Tongue (tissue), 2 donors: ENCODE results near the gene USP38. TPM values are rescaled to one million over a fixed set of nuclear protein-coding genes. Genes with fewer than 3 reads are reported as not detected.
"Not testable (repeated sequence)": the region's sequence is repeated elsewhere in the genome, so short reads cannot be mapped to it uniquely, and the experiment has no call there.

Experiments used
- DNase-seq: peaks from one replicate; pipeline ENCODE4 v3.0.0-alpha.2; 2015
- total RNA-seq: library from RNA; depleted of rRNA; stranded (reverse); fragments of >200 nt; gene quantifications from one replicate; pipeline ENCODE4 v1.2.3, GENCODE V29; 2014

Gene USP38, protein sequence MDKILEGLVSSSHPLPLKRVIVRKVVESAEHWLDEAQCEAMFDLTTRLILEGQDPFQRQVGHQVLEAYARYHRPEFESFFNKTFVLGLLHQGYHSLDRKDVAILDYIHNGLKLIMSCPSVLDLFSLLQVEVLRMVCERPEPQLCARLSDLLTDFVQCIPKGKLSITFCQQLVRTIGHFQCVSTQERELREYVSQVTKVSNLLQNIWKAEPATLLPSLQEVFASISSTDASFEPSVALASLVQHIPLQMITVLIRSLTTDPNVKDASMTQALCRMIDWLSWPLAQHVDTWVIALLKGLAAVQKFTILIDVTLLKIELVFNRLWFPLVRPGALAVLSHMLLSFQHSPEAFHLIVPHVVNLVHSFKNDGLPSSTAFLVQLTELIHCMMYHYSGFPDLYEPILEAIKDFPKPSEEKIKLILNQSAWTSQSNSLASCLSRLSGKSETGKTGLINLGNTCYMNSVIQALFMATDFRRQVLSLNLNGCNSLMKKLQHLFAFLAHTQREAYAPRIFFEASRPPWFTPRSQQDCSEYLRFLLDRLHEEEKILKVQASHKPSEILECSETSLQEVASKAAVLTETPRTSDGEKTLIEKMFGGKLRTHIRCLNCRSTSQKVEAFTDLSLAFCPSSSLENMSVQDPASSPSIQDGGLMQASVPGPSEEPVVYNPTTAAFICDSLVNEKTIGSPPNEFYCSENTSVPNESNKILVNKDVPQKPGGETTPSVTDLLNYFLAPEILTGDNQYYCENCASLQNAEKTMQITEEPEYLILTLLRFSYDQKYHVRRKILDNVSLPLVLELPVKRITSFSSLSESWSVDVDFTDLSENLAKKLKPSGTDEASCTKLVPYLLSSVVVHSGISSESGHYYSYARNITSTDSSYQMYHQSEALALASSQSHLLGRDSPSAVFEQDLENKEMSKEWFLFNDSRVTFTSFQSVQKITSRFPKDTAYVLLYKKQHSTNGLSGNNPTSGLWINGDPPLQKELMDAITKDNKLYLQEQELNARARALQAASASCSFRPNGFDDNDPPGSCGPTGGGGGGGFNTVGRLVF
- total RNA-seq: 31.4 TPM

DNA sequence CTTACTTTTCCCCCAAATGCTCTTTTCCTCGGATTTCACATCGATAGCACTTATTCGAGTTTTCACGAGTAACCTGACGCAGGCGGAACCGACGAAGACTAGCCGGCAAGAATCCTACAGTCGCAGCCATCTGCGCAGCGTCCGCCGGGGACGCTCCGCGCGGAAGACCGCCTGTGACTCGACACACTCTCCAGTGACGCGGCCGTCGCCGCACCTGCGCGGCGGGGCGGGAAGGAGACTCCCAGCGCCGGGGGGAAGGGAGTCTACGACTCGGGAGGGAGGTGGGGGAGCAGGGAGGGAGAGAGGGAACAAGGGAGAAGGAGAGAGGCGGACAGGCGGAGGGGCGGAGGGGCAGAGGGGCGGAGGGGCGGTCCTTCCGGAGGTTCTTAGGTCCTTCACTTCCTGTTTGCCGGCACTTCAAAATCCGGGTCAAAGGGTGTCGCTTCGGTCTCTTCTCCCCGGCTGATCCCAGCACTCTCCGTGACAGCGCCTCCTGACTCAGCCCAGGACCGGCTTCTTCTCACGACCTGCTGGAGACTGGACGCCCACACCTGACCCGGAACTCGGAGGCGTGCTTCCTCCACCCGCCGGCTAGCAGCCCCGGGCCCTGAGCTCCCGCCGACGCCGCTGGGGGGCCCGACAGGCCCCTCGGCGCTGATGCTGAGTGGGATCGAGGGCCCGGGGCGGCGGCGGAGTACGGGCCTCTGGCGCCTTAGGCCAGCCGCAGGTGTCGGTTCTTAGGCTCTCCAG is at the start of gene USP38:
TSS of gene USP38 (plus strand) at position 415 of the 750 bp plus-strand sequence. CDS start 534 bp downstream, outside the sequence.
- peak; percentile 97 for DNase-seq

DNA sequence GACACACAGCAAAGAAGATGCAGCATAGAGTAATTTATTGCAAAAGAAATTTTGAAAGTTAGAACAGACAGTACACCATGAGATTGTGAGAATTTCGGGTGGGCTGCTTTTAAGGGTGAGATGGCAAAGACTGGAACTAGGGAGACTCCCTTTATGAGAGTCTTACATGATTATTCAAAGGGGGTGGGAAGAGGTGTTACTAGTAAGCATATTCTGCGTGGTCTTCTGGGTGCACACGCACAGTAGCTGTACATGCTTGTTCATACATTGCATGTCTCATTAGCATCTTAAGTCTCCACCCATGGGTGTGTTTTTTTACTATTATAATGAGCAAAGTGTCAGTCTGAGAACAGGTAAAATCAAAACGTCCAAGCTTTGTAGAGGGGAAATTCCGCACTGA is 49.4 kb upstream of the USP38 start:
- DNase-seq: no peak

DNA sequence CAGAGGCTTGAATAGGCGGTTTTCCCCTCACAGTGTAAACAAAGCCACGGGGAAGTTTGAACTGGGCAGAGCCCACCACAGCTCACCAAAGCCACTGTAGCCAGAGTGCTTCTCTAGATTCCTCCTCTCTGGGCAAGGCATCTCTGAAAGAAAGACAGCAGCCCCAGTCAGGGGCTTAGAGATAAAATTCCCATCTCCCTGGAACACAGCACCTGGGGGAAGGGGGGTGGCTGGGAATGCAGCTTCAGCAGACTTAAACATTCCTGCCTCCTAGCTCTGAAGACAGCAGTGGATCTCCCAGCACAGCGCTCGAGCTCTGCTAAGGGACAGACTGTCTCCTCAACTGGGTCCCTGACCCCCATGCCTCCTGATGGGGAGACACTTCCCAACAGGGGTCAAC is 44.0 kb upstream of the USP38 start:
- DNase-seq: no peak

DNA sequence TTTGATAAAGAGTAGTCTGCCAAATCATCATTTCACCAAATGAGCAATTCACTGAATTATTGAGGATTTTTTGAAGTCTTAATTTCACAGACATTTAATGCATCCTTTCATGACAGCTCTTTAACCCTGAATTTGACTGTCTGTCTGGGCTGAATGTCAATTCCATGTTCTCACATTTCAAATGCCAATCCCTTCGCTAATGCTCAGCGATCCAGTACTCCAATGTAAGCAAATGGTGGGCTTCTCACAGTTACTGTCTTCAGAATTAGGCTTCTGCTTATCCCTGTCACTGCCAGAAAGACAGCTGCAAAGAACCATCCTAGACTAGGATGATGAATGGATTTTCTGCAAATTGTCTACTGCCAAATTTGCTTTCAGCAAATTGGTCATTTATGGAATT is 36.2 kb upstream of the USP38 start:
- DNase-seq: peak; percentile 91

DNA sequence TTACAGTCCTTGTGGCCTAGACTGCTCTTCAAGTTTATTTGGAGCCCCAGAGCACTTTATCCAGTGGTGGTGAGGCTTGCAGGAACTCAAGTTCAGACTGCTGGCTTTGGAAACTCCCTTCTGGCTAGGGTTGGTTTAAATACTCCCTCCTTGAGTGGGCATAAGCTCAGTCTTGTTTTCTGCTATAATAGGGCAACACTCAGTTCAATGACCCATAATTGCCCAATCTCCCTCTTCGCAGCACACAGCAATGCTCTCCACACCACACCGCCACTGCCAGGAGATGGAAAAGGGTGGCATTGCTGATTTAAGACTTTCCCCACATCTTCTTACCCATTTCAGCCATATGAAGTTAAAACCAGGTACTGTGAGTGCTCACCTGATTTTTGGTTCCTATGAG is 27.9 kb upstream of the USP38 start:
- DNase-seq: no peak

DNA sequence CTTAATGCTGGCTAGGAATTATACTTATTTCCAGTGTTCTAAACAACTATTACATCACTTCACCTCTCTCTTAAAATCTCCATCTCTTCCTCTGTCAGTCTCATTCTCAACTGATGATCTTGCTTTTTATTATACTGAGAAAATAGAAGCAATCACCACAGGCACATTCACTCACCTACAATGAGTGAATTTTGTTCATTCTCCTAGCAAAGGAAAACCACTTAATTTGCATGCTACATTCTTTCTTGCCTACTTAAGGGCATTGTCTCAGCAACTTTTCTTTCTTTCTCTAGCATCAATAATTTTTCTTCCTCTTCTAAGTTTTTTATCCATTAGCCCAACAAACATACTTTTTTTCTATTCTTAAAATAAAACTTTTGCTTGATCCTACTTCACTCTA is 21.1 kb upstream of the USP38 start:
- DNase-seq: no peak

DNA sequence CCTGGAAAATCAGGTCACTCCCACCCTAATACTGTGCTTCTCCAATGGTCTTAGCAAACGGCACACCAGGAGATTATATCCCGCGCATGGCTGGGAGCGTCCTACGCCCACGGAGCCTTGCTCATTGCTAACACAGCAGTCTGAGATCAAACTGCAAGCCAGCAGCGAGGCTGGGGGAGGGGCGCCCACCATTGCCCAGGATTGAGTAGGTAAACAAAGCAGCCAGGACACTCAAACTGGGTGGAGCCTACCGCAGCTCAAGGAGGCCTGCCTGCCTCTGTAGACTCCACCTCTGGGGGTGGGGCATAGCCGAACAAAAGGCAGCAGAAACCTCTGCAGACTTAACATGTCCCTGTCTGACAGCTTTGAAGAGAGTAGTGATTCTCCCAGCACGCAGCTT is 18.0 kb upstream of the USP38 start:
- DNase-seq: not testable (repeated sequence)

DNA sequence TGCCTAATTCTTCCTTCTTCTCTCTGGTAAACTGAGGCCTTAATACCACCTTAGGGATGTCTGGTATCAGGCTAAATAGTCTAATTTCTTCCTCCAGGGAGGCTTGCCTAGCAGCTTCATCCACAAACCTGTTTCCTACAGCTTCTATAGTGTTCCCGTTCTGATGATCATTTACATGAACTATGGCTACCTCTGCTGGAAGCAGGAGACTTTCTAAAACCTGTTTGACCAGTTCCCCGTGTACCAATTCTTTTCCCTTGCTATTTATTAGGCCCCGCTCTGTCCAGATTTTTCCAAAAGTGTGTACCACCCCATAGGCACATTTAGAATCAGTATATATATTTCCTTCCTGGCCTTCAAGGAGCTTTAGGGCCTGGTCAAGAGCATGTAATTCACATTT is 5.8 kb upstream of the USP38 start:
- no peak for DNase-seq

DNA sequence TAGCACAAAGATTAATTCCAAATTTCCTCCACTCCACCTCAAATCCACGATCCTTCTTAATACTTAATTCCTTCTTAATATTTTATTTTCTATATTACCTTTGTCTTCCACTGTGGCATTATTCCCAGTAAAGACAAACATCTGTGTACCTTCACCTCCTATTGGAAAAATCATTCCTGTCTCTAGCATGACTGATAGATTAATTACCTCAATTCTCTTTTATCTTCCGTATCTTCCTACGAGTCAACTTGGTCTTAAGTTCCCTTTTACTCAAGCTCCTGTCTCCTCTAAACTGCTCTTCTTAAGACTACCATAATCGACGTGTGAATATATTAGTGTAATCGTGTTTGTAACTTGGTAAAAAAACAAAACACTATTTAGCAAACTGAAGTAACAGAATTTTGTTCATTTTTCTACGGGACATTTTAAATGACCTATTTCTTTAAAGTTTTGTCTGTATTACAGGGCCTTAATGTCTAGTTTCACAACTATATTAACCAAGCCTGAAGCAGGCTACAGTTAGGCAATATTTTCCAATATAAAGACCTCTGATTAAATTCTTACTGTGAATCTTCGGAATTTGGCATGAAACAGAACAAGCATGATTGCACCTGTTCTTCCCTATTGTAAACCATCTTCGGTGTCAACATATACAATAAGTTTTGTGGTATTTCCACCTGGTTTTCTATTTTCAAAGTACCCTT is 1.1 kb upstream of the USP38 start:
- no peak for DNase-seq

DNA sequence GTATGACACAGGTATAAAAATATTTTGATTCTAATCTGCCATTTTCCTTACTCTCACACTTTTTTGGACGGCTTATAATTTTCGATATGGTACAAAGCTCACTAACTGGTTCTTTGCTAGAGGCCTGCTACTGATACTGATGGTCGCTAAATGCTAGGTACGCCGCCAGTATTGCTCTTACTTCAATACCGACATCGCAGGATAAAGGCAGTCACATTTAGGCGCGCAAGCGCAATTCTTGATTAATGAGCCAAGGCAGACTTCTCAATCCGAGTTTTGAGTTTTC is 557 bp upstream of the USP38 start:
- DNase-seq: no peak

DNA sequence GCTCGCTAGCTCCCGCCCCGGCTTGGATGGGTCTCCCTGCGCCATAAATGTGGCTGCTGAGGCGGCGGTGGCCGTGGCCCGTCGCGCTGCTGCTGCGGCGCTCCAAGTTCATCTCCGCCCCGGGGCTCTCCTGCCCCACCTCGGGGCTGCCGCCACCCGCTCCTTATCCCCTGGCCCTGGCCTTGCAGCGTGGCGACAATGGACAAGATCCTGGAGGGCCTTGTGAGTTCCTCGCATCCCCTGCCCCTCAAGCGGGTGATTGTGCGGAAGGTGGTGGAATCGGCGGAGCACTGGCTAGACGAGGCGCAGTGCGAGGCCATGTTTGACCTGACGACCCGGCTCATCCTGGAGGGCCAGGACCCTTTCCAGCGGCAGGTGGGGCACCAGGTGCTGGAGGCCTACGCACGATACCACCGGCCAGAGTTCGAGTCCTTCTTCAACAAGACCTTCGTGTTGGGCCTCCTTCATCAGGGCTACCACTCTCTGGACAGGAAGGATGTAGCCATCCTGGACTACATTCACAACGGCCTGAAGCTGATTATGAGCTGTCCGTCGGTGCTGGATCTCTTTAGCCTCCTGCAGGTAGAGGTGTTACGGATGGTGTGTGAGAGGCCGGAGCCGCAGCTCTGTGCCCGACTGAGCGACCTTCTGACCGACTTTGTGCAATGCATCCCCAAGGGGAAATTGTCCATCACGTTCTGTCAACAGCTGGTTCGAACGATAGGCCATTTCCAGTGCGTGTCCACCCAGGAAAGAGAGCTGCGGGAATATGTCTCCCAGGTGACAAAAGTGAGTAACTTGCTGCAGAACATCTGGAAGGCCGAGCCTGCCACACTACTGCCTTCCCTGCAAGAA is 763 bp downstream of the USP38 start:
- no peak for DNase-seq

DNA sequence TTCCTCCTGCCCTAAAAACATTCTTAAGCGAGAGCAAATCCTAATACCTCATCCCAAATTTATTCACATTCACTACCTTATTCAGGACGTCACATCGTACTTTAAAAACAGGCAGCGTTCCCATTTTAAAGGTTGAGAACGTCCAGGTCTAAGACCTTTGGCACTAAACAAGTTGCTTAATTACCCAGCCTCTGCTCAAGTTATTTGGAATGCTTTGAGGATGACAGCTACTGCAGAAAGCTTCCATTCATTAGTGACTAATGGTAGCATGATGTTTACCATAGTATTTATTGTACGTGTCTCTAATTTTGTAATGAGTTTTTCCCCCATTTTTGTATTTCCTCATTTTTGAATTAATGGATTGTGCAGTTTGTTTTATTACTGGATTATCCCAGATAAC is 1.5 kb downstream of the USP38 start:
- peak; percentile 14 for DNase-seq

DNA sequence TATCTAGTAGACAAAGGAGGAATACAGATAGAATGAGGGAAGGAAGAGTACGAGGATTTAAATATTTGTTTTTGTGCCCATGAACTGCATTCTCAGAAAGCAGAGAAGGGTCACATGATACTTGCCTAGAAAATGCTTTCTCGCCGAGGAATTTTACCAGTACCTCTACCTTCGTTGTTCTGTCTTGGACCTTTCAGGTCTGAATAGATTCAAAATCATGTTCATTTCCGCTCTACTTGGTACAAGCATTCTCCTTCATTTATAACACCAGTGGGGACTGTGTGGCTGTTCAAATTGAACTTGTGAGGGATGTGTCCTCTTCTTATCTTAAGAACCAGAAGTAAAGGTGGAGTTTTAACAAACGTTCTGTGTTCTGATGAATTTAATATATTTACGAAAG is 1.9 kb downstream of the USP38 start:
- peak; percentile 18 for DNase-seq

DNA sequence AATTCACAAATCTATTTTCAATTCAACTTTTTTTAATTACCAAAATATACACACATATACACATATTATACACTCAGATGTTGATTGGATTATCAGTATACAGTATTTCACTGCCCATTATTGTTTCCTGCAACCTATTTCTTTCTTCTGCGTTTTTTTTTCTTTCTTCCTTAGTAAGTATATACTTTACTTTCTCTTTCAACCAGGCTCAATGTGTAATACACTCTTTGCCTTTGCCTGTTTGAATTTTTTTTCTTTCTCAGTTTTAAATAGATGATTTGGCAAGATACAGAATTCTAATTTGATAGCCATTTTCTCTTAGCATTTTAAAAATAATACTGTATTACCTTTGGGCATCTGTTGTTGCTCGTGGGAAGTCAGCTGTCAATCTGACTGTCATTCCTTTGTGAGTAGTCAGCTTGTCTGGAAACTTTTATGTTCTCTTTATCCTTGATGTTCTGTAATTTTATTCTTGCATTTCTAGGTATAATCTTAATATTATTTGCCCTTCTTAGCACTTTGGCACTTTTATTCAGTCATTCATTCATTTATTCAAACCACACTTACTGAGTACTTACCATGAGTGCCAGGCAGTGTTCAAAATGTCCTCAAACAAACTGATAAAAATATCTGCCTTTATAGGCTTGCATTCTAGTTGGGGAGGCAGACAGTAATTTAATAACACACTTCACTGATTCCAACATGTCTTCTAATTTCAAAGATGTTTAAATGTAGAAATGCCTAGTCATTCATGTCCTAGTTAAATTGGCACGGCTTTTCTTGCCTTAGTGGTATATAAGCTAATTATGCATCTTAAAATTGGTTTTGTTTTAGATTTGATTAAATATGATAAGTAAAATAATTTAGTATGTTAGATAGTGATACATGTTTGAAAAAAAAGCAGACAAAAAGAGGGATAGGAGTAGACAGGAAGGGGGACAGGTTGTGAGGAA is 3.7 kb downstream of the USP38 start:
- DNase-seq: no peak

DNA sequence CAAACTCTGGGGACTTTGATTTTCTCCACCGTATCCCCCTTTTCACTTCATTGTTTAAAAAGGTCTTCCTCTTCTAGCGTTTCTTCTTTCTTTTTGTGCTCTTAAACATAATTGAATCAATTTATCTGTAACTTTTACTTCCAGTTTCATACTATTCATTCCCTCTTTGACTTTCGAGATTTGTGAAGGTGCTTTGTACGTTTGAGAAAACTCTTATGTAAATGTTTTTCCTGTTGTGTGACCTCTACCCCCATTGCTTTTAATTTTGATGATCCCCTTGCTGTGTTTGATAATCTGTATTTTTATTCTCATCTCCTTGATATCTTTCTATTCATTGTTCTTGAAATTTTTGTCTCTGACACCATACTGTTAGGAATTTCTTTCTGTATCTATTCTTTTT is 4.8 kb downstream of the USP38 start:
- no peak for DNase-seq

DNA sequence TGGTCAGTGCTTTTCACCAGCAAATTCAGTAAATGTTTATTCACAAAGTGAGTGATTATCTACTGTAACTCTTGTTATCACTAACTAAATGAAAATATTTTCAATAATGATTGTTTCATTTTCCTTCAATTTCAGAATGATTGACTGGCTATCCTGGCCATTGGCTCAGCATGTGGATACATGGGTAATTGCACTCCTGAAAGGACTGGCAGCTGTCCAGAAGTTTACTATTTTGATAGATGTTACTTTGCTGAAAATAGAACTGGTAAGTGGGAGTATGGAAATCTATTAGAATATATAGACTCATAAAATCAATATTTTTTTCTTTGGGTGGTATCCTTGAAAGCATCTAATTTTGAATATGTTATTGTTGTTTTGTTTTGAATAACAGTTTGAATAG is 10.9 kb downstream of the USP38 start:
- DNase-seq: no peak

DNA sequence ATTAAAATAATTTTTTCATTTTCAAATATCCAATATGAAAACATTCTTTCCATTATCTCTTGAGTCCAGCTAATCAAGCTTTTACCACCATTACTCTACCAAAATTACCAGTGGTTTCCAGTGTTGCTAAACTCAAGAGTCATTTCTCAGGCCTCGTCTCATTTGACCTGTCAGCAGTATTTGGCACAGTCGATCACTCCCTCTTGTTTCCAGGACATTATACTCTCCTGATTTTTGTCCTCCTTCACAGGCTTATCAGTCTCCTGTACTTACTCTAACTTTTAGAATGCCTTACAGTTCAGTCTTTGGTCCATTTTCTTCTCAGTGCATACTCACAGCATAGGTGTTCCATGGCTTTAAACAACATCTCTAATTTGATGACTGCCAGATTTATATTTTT is 11.6 kb downstream of the USP38 start:
- DNase-seq: no peak

DNA sequence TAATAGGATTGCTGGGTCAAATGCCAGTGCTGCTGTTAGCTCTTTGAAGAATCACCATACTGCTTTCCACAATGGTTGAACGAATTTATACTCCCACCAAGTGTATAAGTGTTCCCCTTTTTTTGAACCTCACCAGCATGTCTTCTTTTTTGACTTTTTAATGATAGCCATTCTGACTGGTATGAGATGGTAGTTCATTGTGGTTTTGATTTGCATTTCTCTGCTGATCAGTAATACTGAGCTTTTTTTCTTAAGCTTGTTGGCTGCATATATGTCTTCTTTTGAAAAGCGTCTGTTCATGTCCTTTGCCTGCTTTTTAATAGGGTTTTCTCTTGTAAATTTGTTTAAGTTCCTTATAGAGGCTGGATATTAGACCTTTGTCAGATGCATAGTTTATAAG is 14.8 kb downstream of the USP38 start:
- DNase-seq: no peak

DNA sequence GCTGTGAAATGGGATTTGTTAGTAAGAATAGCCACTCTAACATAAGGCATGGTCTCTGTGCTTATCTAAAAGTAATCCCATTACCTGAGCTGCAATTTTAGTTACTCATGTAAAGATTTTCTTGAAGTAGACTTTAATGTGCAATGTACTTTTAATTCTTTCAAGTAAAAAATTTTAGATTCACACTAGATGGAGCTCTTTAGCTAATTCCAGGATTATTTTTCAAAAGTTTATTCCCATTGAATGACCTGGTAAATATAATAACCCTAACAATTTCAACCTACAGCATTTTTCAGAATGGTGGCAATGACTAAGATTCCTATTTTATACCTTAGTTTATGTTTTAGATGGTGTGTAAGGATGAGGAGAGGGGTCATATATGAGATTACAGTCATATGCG is 18.1 kb downstream of the USP38 start:
- peak; percentile 32 for DNase-seq

DNA sequence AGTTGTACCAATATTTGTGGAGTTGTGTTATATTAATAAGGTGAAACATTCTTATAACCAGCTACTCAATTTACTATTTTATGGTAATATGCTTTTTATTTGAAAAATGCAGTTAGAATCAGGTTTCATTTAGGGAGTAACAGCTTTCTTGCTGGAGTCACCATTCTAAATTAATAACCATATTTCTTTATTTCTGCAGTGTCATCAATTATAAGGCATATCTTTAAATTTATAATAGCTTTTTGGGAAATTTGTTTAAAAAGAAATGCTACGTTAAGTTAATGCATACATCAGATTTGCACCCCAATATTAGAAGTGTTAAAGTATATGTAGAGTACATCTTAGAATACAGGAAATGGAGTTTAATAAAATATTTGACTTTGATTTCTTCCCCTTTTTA is 18.9 kb downstream of the USP38 start:
- no peak for DNase-seq
